Endothelial cell of umbilical vein (primary cell): ENCODE measurements around the gene MAP1S. TPM values are rescaled to one million over a fixed set of nuclear protein-coding genes. Genes with fewer than 3 reads are reported as not detected.

ENCODE experiments used
- BruUV-seq: library from RNA; stranded (reverse); fragments of 400-500 nt; replicated peaks from 2 replicates; lab custom pipeline; 2021; lab: Mats Ljungman, UMichigan
- CTCF ChIA-PET: fragments of 300-600, 350-600 bp; sonication (Branson Sonifier 250); formaldehyde crosslinking; loops from one replicate; lab custom pipeline; 2021; ENCODE audit warnings: antibody characterized with exemption, inconsistent platforms; lab: Charles Lee
- POLR2A ChIA-PET: fragments of 300-600, 350-600 bp; sonication (Branson Sonifier 250); formaldehyde crosslinking; loops from one replicate; lab custom pipeline; 2021; ENCODE audit warnings: antibody characterized with exemption, inconsistent platforms; lab: Charles Lee
- DNase-seq: peaks from one replicate; pipeline ENCODE4 v3.0.0-alpha.2; 2011; ENCODE audit warnings: low read depth, low spot score
- FAIRE-seq: peaks from 2 replicates; lab custom pipeline; 2011; peaks lifted over from hg19 to GRCh38; lab: Jason Lieb, UNC
- H2AFZ ChIP-seq: 2 replicates; pipeline ENCODE4 v1.6.0; 2012; ENCODE audit warnings: low read depth, low read length, control low read depth, inconsistent platforms
- H3K27ac ChIP-seq: 2 replicates; pipeline ENCODE4 v1.5.1; 2011; ENCODE audit warnings: low read depth, mild to moderate bottlenecking, control low read depth, low read length, moderate library complexity; ENCODE audit not compliant: insufficient read depth
- H3K27me3 ChIP-seq, 2 experiments: 2 replicates each; pipeline versions ENCODE4 v1.6.0 to v1.6.1; 2011; ENCODE audit warnings: low read length in 2 of 2, mixed read lengths in 1 of 2; ENCODE audit not compliant: control insufficient read depth in 2 of 2, insufficient read depth in 2 of 2
- H3K36me3 ChIP-seq, 2 experiments: 2 replicates in 1 of 2; 3 replicates in 1 of 2; pipeline ENCODE4 v1.5.1; 2011; ENCODE audit warnings: low read length in 2 of 2, mild to moderate bottlenecking in 1 of 2, moderate library complexity in 1 of 2; ENCODE audit not compliant: control insufficient read depth in 2 of 2, insufficient read depth in 2 of 2; ENCODE audit errors: extremely low read depth in 1 of 2
- H3K4me1 ChIP-seq: 3 replicates; pipeline ENCODE4 v1.5.1; 2011; ENCODE audit warnings: mild to moderate bottlenecking, low read length; ENCODE audit not compliant: control insufficient read depth, insufficient read depth; ENCODE audit errors: extremely low read depth
- H3K4me2 ChIP-seq: 2 replicates; pipeline ENCODE4 v1.6.1; 2011; ENCODE audit warnings: low read length, control low read depth, mixed read lengths; ENCODE audit not compliant: insufficient read depth
- H3K4me3 ChIP-seq, 3 experiments: fragments of 200-600 bp in 1 of 3; sonication (generic), shearing (Covaris generic) in 1 of 3; replicated peaks in 1 of 3; 2 replicates each; pipeline ENCODE4 v1.5.1; 2011 to 2016; ENCODE audit warnings: control low read depth in 3 of 3, low read length in 3 of 3, mild to moderate bottlenecking in 2 of 3, inconsistent platforms in 1 of 3, low read depth in 1 of 3, moderate library complexity in 1 of 3; ENCODE audit not compliant: insufficient read depth in 1 of 3
- H3K79me2 ChIP-seq: 2 replicates; pipeline ENCODE4 v1.6.0; 2012; ENCODE audit warnings: low read length, inconsistent platforms; ENCODE audit not compliant: control insufficient read depth, insufficient read depth
- H3K9ac ChIP-seq: replicated peaks from 2 replicates; pipeline ENCODE3; 2011; ENCODE audit warnings: low read length, control low read depth; ENCODE audit not compliant: insufficient read depth; ENCODE audit errors: extremely low read depth
- H3K9me1 ChIP-seq: replicated peaks from 3 replicates; pipeline ENCODE4 v1.6.0; 2011; ENCODE audit warnings: mild to moderate bottlenecking, low read length; ENCODE audit not compliant: control insufficient read depth, insufficient read depth; ENCODE audit errors: extremely low read depth
- H3K9me3 ChIP-seq: replicated peaks from 2 replicates; pipeline ENCODE4 v1.5.1; 2012; ENCODE audit warnings: low read length, inconsistent platforms; ENCODE audit not compliant: control insufficient read depth, insufficient read depth
- H4K20me1 ChIP-seq: replicated peaks from 2 replicates; pipeline ENCODE3; 2011; ENCODE audit warnings: mild to moderate bottlenecking, low read length; ENCODE audit not compliant: control insufficient read depth, insufficient read depth; ENCODE audit errors: extremely low read depth
- EZH2 ChIP-seq: IDR thresholded peaks from 2 replicates; pipeline ENCODE4 v1.6.1; 2012; ENCODE audit warnings: borderline replicate concordance, low read depth, mild to moderate bottlenecking, moderate library complexity, low read length, inconsistent platforms; ENCODE audit not compliant: severe bottlenecking
- MYC ChIP-seq: IDR thresholded peaks from one replicate; pipeline ENCODE4 v1.6.1; 2011; ENCODE audit warnings: mild to moderate bottlenecking, low read depth, low read length
- dilution Hi-C: fragments of 300-500 bp; cut with MboI; formaldehyde crosslinking; loops from one replicate; pipeline ENCODE4 v1.15.0; 2019; ENCODE audit warnings: low sequenced_read_pairs; ENCODE audit not compliant: extremely low pct_ligation_motif_present
- intact Hi-C: fragments of 100-400 bp; cut with micrococcal nuclease; formaldehyde crosslinking; loops from one replicate; pipeline ENCODE4 v1.10.0; 2022
- polyA plus RNA-seq, 4 experiments: library from polyadenylated mRNA; depleted of rRNA in 3 of 4; stranded (reverse) in 3 of 4; unstranded in 1 of 4; fragments of >200 nt; gene quantifications; 2 replicates each; pipeline versions ENCODE4 v1.2.1 to v1.2.3, GENCODE V29; 2011 to 2012; ENCODE audit warnings: missing spikeins in 1 of 4
- total RNA-seq: library from RNA; stranded (reverse); gene quantifications from 2 replicates; pipeline ENCODE4 v1.2.3, GENCODE V29; 2021
- TF ChIP-seq, protein P1 (sequence below), 2 donors: IDR thresholded peaks; 1 replicate in 1 of 2; 2 replicates in 1 of 2; pipeline ENCODE4 v1.5.1; 2011; ENCODE audit warnings: low read length in 2 of 2, mild to moderate bottlenecking in 2 of 2, moderate library complexity in 2 of 2, control low read depth in 1 of 2, inconsistent platforms in 1 of 2, low read depth in 1 of 2; ENCODE audit not compliant: insufficient read depth in 1 of 2; ENCODE audit errors: extremely low read depth in 1 of 2
- TF ChIP-seq, protein P2 (sequence below): IDR thresholded peaks from 2 replicates; pipeline ENCODE4 v1.6.1; 2011; ENCODE audit not compliant: insufficient read depth, insufficient read length

MAP1S gene
- total and polyA plus RNA-seq, 2 donors (not counting 3 experiments of a cell fraction or from before 2014, with no cell fraction given), result 94.8 to 143 TPM

DNA sequence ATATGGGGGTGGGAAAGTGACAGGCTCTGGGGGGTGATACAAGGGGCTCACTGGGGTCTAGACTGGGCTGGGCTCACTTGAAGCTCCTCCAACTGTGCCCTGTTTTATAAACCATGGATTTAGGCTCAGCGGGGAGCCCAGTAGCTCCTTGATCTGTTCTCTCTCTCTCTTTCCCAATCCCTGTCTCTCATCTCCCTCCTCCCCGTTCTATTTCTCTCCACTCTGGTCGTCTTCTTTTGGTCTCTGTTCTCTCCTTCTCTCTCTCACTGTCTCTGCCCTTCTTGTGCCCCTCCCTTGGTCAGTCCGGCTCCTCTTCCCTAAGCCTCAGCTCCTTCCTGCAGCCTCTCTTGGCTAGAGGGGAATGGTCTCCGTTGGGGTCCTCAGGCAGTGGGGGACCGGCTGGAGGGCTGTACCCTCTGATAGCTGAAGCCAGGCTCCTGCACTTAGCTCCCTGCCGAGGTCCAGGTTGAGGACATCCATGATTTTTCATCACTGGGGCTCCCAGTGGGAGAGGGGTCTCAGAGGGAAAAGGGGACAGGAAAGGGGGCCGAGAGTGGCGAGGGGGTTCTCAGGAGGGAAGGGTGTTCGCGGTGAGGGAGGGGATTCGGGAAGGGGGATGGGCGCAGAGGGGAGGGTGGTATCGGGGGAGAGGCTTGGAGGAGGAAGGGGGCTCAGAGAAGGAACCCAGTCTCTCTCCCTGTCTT, 39.6 kb upstream of the MAP1S start:
- H3K79me2 ChIP-seq, result no peaks in the 10 kb centered on the region
- ChIA-PET POLR2A (interaction anchor here (0.6 kb wide), 1 partner anchor 15 kb away, joined by 4 read pairs; no protein-coding TSS in a partner anchor), CTCF (interaction anchor here (2.3 kb wide), 1 partner anchor 87 kb away, joined by 8 read pairs; no protein-coding TSS in a partner anchor)
- no peak overlapping the region for H3K4me2 ChIP-seq
- FAIRE-seq (no peak), DNase-seq (no peak)
- no peak for TF ChIP-seq EZH2
- TF ChIP-seq MYC, result no peak
- TF ChIP-seq, protein P1, sequence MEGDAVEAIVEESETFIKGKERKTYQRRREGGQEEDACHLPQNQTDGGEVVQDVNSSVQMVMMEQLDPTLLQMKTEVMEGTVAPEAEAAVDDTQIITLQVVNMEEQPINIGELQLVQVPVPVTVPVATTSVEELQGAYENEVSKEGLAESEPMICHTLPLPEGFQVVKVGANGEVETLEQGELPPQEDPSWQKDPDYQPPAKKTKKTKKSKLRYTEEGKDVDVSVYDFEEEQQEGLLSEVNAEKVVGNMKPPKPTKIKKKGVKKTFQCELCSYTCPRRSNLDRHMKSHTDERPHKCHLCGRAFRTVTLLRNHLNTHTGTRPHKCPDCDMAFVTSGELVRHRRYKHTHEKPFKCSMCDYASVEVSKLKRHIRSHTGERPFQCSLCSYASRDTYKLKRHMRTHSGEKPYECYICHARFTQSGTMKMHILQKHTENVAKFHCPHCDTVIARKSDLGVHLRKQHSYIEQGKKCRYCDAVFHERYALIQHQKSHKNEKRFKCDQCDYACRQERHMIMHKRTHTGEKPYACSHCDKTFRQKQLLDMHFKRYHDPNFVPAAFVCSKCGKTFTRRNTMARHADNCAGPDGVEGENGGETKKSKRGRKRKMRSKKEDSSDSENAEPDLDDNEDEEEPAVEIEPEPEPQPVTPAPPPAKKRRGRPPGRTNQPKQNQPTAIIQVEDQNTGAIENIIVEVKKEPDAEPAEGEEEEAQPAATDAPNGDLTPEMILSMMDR (IDR thresholded peaks at IDR 0.05; ENCODE audit: extremely low read depth in 1 of 2, insufficient read depth in 1 of 2, low read depth in 1 of 2, low read length in 2 of 2), result no peak
- TF ChIP-seq, protein P2, sequence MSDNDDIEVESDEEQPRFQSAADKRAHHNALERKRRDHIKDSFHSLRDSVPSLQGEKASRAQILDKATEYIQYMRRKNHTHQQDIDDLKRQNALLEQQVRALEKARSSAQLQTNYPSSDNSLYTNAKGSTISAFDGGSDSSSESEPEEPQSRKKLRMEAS, result no peak
- peaks cover 0 to 4% of the 10 kb centered on the region in 2 experiments for H3K27me3 ChIP-seq
- H3K36me3 ChIP-seq, result no peaks in the 10 kb centered on the region
- intact Hi-C loops, result no loop called here
- no peak overlapping the region for H3K4me3 ChIP-seq
- H3K27ac ChIP-seq, result no peak overlapping the region
- dilution Hi-C loops, result no loop called here
- H3K4me1 ChIP-seq, result peaks cover 16% of the 10 kb centered on the region
- H4K20me1 ChIP-seq, result no peaks in the 10 kb centered on the region
- TSS peak; percentile 88 for BruUV-seq
- H3K9ac ChIP-seq, result peak overlapping the region; percentile 45
- H3K9me3 ChIP-seq, result no peaks in the 10 kb centered on the region
- H2AFZ ChIP-seq, result no peak overlapping the region
- no peaks in the 10 kb centered on the region for H3K9me1 ChIP-seq
